ACC112 (cell line): Measurements from ENCODE around the gene RBM47.

Source experiments
- H2AFZ ChIP-seq: fragments of 200-600 bp; sonication (generic); one replicate; pipeline ENCODE4 v1.6.0; 2017; ENCODE audit warnings: antibody characterized with exemption, low read length; ENCODE audit not compliant: unreplicated experiment
- H3K27ac ChIP-seq: fragments of 200-600 bp; sonication (generic); 2 replicates; pipeline ENCODE4 v1.5.1; 2014; ENCODE audit warnings: low read depth, mild to moderate bottlenecking, antibody characterized with exemption, low read length, moderate library complexity
- H3K27me3 ChIP-seq: fragments of 200-600 bp; sonication (generic); 2 replicates; pipeline ENCODE4 v1.6.1; 2014; ENCODE audit warnings: mild to moderate bottlenecking, antibody characterized with exemption, low read length, moderate library complexity, mixed read lengths; ENCODE audit not compliant: insufficient read depth
- H3K36me3 ChIP-seq: fragments of 200-600 bp; sonication (generic); 2 replicates; pipeline ENCODE4 v1.6.1; 2016; ENCODE audit warnings: mild to moderate bottlenecking, antibody characterized with exemption, low read length, moderate library complexity, mixed read lengths; ENCODE audit not compliant: insufficient read depth
- H3K4me1 ChIP-seq: fragments of 200-600 bp; sonication (generic); one replicate; pipeline ENCODE4 v1.6.1; 2016; ENCODE audit warnings: low read length, mixed read lengths; ENCODE audit not compliant: insufficient read depth, unreplicated experiment, control insufficient read depth
- H3K4me3 ChIP-seq: fragments of 200-600 bp; sonication (generic); 2 replicates; pipeline ENCODE4 v1.5.1; 2014; ENCODE audit warnings: mild to moderate bottlenecking, low read depth, low read length
- H3K79me2 ChIP-seq: fragments of 200-600 bp; sonication (generic); one replicate; pipeline ENCODE4 v1.6.0; 2016; ENCODE audit warnings: low read length; ENCODE audit not compliant: control insufficient read depth, unreplicated experiment, insufficient read depth

RBM47 gene

DNA sequence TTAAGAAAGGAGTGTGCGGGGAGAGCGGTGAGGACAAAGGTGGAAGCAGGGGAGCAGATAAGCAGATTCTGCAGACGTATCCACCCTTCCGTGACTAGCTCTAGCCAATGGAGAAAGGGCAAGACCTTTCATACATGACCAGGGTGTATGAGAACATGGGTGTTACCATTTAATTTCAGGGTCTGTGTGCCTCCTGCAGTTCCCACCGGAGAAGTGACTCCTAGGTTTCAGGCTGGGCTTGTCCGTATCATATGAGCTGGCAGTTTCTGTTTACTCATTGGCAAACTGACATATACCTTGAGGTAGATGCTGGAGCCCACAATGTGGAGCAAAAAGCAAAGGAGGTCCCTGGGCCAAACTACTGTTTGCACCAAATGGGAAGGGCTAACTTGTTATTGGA lies 6.8 kb downstream of the RBM47 start:
- Histone ChIP-seq H3K36me3 (no peaks in the 10 kb centered on the region), H3K79me2 (no peaks in the 10 kb centered on the region), H3K27ac (no peak overlapping the region), H3K27me3 (no peaks in the 10 kb centered on the region), H3K4me3 (no peak overlapping the region), H3K4me1 (peaks cover 22% of the 10 kb centered on the region), H2AFZ (no peak overlapping the region)

DNA sequence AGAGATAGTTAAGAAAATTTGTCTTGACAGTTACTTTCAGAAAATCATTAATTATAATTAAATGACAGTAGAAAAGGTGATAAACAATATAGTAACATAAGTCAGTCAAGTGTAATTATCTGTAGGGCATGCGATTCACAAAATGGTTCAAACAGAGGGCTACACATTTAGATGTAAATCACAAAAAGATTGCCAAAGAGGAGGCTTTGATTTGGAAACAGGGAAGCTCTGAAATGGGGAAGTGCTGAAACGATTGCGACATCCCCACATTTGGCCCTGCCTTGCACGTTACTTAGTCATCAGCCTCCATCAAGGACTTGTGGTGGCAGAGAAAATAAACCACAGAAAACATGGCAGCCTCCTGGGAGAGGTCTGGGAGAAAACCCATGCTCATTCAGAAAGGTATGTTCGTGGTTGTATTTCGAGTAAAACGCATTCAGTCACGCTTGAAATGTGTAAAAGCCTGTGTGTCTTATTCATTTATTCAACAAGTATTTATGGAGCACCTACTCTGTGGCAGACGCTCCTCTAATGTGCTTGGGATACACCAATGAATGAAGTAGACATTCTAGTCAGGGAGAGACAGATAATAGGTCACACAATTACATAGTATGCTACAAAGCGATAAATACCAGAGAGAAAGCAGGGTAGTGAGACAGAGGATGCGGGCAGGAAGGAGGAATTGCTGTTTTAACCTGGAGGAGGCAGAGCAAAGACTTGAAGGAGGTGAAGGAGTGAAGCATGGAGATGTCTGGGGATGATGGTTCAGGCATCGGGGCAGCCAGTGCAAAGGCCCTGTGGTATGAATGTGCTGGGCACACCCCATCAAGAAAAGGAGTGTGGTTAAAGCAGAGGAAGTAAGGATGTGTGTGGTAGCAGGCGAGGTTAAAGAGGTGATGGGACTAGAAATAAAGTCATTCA lies 7.8 kb downstream of the RBM47 start:
- Histone ChIP-seq H3K27me3 (no peaks in the 10 kb centered on the region), H3K79me2 (no peaks in the 10 kb centered on the region), H2AFZ (peak overlapping the region; percentile 83), H3K4me1 (peaks cover 20% of the 10 kb centered on the region), H3K4me3 (no peak overlapping the region), H3K27ac (peak overlapping the region; percentile 69), H3K36me3 (no peaks in the 10 kb centered on the region)

DNA sequence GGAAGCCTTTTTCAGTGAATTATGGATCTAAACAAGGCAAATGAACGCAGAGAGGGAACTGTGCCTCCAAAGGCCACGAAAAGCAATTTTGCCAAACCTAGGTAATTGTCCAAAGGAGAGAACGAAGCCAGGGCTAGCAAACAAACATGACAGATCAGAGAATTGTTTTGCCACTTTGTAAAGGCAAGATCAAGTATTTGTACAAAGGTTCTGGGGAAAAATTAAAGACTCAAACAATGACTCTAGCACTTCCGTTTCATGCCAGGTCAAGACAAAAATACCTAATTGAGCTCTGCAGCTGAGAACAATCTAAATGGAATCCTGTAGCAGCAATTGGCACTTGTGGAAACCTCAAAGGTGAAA lies 8.5 kb downstream of the RBM47 start:
- H3K79me2 ChIP-seq = no peaks in the 10 kb centered on the region
- peak overlapping the region; percentile 76 for H2AFZ ChIP-seq
- peak overlapping the region; percentile 62 for H3K27ac ChIP-seq
- peaks cover 14% of the 10 kb centered on the region for H3K4me1 ChIP-seq
- no peaks in the 10 kb centered on the region for H3K36me3 ChIP-seq
- H3K27me3 ChIP-seq = no peaks in the 10 kb centered on the region
- H3K4me3 ChIP-seq = no peak overlapping the region

DNA sequence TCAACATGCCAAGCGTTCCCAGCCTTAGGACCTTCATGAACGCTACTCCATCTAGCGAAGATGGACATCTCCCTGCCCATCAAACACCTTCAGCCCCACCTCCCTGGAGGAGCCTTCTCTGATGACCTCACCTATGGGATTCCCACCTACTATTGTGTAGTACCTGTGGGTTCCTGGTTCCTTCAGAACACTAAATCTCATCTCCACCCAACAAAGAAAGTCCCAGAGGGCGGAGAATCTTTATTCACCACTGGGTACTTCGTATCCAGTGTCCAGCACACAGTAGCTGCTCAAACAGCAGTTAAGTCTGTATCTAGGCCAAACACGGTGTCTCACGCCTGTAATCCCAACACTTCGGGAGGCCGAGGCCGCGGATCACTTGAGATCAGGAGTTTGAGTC lies 10.1 kb downstream of the RBM47 start:
- Histone ChIP-seq H3K4me3 (no peak overlapping the region), H2AFZ (no peak overlapping the region), H3K27ac (no peak overlapping the region)

DNA sequence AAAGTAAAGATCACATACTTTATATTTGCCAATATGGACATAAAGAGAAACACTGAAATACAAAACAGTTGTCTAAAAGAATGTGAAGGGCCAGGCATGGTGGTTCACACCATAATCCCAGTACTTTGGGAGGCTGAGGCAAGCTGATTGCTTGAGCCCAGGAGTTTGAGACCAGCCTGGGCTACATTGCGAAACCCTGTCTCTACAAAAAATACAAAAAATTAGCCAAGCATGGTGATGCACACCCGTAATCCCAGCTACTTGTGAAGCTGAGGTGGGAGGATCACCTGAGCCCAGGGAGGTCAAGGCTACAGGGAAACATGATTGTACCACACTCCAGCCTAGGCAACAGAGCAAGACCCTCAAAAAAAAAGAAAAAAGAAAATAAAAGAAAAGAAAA lies 11.8 kb downstream of the RBM47 start:
- Histone ChIP-seq H3K27ac (no peak overlapping the region), H3K27me3 (no peaks in the 10 kb centered on the region), H3K4me1 (peaks cover 13% of the 10 kb centered on the region), H3K36me3 (no peaks in the 10 kb centered on the region), H2AFZ (no peak overlapping the region), H3K79me2 (no peaks in the 10 kb centered on the region), H3K4me3 (no peak overlapping the region)

More for the DNA sequence above, 10.1 kb downstream of the RBM47 start:
- no peaks in the 10 kb centered on the region for H3K36me3 ChIP-seq
- H3K4me1 ChIP-seq = peaks cover 13% of the 10 kb centered on the region
- H3K27me3 ChIP-seq = no peaks in the 10 kb centered on the region
- no peaks in the 10 kb centered on the region for H3K79me2 ChIP-seq

DNA sequence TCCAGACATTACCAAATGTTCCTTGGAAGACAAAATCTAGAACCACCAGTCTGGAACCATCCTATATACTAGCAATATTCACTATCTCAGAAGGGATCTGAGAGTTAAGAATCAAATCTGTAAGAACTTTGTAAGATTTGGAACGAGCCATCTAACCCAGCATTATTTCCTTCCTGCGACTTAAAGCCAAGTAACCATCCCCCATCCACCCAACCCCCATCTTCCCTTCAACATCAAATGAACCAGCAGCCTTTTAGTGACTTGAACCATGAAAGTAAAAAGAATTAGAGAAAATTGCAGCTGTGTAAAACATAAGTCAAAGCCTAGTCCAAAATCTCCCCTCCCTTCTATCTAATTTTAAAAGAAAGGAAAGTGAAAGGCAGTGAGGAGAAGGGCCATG lies 15.6 kb downstream of the RBM47 start:
- Histone ChIP-seq H3K4me3 (no peak overlapping the region), H3K36me3 (no peaks in the 10 kb centered on the region), H3K4me1 (no peaks in the 10 kb centered on the region), H2AFZ (no peak overlapping the region), H3K79me2 (no peaks in the 10 kb centered on the region), H3K27ac (no peak overlapping the region), H3K27me3 (no peaks in the 10 kb centered on the region)

DNA sequence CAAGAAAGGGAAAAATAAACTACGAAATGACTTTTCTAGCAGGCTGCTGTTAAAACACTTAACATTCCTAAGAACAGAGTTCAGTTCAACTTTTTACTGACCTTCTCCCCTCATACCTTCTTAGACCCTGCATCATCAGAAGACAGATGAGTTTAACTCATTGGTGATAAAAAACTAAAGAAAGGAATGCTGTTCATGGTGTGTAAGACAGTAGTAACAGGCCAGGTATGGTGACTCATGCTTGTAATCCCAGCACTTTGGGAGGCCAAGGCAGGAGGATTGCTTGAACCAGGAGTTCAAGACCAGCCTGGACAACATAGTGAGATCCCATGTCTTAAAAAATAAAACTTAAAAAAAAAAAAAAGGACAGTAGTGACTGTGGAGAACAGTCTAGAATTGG lies 16.2 kb downstream of the RBM47 start:
- H3K27ac ChIP-seq = no peak overlapping the region
- no peak overlapping the region for H2AFZ ChIP-seq
- H3K79me2 ChIP-seq = no peaks in the 10 kb centered on the region
- H3K4me3 ChIP-seq = no peak overlapping the region
- H3K4me1 ChIP-seq = no peaks in the 10 kb centered on the region
- H3K36me3 ChIP-seq = no peaks in the 10 kb centered on the region
- H3K27me3 ChIP-seq = no peaks in the 10 kb centered on the region

DNA sequence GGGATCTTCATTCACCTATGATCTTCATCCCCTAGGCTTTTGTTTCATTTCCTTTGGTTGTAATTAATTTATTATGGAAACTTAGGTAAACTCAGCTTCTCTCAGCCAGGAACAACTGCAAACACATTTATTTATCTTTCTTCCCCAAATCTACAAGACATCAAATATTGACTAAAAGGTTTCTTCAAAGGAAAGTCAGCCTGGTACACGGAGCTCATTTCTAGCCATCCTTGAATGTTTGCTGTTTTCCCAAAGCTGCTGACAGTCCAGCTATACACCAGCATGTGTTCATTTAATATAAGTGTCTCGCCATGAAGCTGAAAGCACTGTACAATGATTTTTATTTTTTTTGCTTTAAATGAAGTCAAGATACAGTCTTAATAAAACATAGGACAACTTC lies 16.8 kb downstream of the RBM47 start:
- Histone ChIP-seq H3K4me1 (no peaks in the 10 kb centered on the region), H3K4me3 (no peak overlapping the region), H3K27me3 (no peaks in the 10 kb centered on the region), H3K27ac (no peak overlapping the region), H3K79me2 (no peaks in the 10 kb centered on the region), H2AFZ (no peak overlapping the region), H3K36me3 (no peaks in the 10 kb centered on the region)

DNA sequence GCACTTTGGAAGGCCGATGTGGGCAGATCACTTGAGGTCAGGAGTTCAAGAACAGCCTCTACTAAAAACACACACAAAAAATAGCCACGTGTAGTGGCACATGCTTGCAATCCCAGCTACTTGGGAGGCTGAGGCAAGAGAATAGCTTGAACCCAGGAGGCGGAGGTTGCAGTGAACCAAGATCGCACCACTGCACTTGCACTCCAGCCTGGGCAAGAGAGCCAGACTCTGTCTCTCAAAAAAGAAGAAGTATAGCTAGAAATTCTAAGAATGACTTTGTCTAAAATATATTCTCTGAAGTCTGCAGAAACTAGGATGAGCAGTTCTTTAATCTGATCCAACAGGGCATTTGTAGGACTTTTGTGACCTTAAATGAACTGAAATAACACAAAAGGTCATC lies 17.4 kb downstream of the RBM47 start:
- H3K79me2 ChIP-seq = no peaks in the 10 kb centered on the region
- H3K27me3 ChIP-seq = no peaks in the 10 kb centered on the region
- no peak overlapping the region for H3K27ac ChIP-seq
- no peaks in the 10 kb centered on the region for H3K36me3 ChIP-seq
- H3K4me1 ChIP-seq = no peaks in the 10 kb centered on the region
- no peak overlapping the region for H2AFZ ChIP-seq
- H3K4me3 ChIP-seq = no peak overlapping the region

DNA sequence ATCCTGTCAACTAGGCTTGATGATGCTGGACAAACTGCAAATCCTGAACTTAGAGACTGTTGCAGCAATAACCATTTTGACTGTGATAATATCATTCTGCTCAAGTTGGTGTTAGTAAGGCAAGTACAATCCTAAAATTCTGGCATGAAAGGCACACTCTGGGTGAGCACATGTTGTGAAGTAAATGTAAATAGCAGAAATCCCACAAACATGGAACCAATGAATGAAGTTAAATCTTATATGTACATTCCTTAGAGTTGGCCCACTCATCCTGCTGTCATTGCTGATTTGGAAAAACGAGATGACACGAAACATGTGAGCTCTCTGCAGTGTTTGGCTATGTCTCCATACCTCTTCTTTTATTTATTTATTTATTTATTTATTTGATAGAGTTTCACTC lies 21.0 kb downstream of the RBM47 start:
- no peaks in the 10 kb centered on the region for H3K27me3 ChIP-seq
- H3K36me3 ChIP-seq = no peaks in the 10 kb centered on the region
- H2AFZ ChIP-seq = no peak overlapping the region
- no peak overlapping the region for H3K4me3 ChIP-seq
- no peak overlapping the region for H3K27ac ChIP-seq
- H3K4me1 ChIP-seq = no peaks in the 10 kb centered on the region
- H3K79me2 ChIP-seq = no peaks in the 10 kb centered on the region

DNA sequence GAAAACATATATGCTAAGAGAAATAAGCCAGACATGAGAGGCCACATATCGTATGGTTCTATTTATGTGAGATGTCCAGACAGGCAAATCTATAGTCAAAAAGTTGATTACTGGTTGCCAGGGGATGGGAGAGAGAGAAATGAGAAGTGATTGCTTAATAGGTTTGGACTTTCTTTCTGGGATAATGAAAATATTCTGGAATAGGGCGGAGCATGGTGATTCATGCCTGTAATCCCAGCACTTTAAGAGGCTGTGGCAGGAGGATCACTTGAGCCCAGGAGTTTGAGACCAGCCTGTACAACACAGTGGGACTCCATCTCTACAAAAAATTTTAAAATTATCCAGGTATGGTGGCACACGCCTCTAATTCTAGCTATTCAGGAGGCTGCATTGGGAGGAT lies 22.4 kb downstream of the RBM47 start:
- Histone ChIP-seq H3K79me2 (no peaks in the 10 kb centered on the region), H3K36me3 (no peaks in the 10 kb centered on the region), H3K27me3 (no peaks in the 10 kb centered on the region), H3K4me1 (no peaks in the 10 kb centered on the region), H2AFZ (no peak overlapping the region), H3K4me3 (no peak overlapping the region), H3K27ac (no peak overlapping the region)
